Prostate gland (tissue), 2 donors: ENCODE data around the gene NOB1. TPM values are rescaled to one million over a fixed set of nuclear protein-coding genes. Genes with fewer than 3 reads are reported as not detected.

Experiments
- DNase-seq: peaks from one replicate; pipeline ENCODE4 v3.0.0-alpha.2; 2019; ENCODE audit warnings: low spot score
- H3K27ac ChIP-seq, 2 donors: fragments of 200-600 bp; sonication (generic); 2 replicates each; pipeline ENCODE4 v1.5.1; 2017 to 2019
- H3K27me3 ChIP-seq: fragments of 200-600 bp; sonication (generic); replicated peaks from 2 replicates; pipeline ENCODE4 v1.5.1; 2019; ENCODE audit not compliant: insufficient read depth
- H3K36me3 ChIP-seq, 2 donors: fragments of 200-600 bp; sonication (generic); 1 replicate in 1 of 2; 2 replicates in 1 of 2; pipeline versions ENCODE4 v1.5.1 to v1.8.1; 2017 to 2019
- H3K4me1 ChIP-seq: fragments of 200-600 bp; sonication (generic); replicated peaks from 2 replicates; pipeline ENCODE4 v1.5.1; 2019
- H3K4me3 ChIP-seq, 2 donors: fragments of 200-600 bp; sonication (generic); 2 replicates each; pipeline ENCODE4 v1.5.1; 2017 to 2019
- H3K9me3 ChIP-seq: fragments of 200-600 bp; sonication (generic); 2 replicates; pipeline ENCODE4 v1.5.1; 2017
- POLR2A ChIP-seq: fragments of 450-650 bp; IDR thresholded peaks from one replicate; pipeline ENCODE4 v1.6.1; 2016; ENCODE audit warnings: antibody characterized with exemption, mild to moderate bottlenecking
- POLR2AphosphoS5 ChIP-seq: sonication (generic); formaldehyde crosslinking; IDR thresholded peaks from one replicate; pipeline ENCODE4 v1.6.1; 2017; ENCODE audit warnings: antibody characterized with exemption
- WGBS: methylation state at CpG from one replicate; pipeline ENCODE4 v1.1.5; 2018; 5-methylcytosine and 5-hydroxymethylcytosine counted together
- intact Hi-C: fragments of 100-400 bp; cut with DNase I; formaldehyde crosslinking; loops from one replicate; pipeline ENCODE4 v1.14.2; 2022
- total RNA-seq, 2 donors: library from RNA; depleted of rRNA; stranded (reverse); fragments of >200 nt; gene quantifications; one replicate each; pipeline ENCODE4 v1.1.0, GENCODE V29; 2016
- TF ChIP-seq, protein P1 (sequence below), 4 experiments: fragments of 200-600 bp in 2 of 4; fragments of 450-650 bp in 2 of 4; sonication (generic) in 2 of 4; IDR thresholded peaks; 1 replicate in 3 of 4; 2 replicates in 1 of 4; pipeline ENCODE4 v1.5.1; 2016 to 2019; ENCODE audit warnings: antibody characterized with exemption in 4 of 4, mild to moderate bottlenecking in 2 of 4, moderate library complexity in 2 of 4

Gene NOB1
- total RNA-seq, 2 donors from 2014 or later = 29.8 to 44.1 TPM

DNA sequence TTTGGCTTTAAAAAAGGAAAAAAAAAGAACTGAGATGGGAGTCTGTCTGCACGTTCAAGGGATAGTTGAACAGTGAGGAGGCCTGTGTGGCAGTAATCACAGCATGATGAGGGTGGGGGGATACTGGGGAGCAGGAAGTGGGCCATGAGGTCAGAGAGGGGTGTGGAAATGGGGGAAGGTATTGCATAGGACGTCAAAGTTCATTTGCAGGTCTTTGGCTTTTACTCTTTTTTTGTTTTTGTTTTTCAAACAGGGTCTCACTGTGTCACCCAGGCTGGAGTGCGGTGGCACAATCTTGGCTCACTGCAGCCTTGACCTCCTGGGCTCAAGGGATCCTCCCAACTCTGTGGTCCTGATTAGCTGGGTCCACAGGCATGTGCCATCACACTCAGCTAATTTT lies 26.4 kb upstream of the NOB1 start:
- DNase-seq = no peak
- Histone ChIP-seq H3K9me3 (no peaks in the 10 kb centered on the region), H3K27ac (no peak overlapping the region), H3K36me3 (no peaks in the 10 kb centered on the region), H3K4me3 (no peak overlapping the region), H3K4me1 (peaks cover 4% of the 10 kb centered on the region), H3K27me3 (no peaks in the 10 kb centered on the region)
- TF ChIP-seq POLR2AphosphoS5 = no peak
- no peak for TF ChIP-seq POLR2A
- TF ChIP-seq, protein P1, sequence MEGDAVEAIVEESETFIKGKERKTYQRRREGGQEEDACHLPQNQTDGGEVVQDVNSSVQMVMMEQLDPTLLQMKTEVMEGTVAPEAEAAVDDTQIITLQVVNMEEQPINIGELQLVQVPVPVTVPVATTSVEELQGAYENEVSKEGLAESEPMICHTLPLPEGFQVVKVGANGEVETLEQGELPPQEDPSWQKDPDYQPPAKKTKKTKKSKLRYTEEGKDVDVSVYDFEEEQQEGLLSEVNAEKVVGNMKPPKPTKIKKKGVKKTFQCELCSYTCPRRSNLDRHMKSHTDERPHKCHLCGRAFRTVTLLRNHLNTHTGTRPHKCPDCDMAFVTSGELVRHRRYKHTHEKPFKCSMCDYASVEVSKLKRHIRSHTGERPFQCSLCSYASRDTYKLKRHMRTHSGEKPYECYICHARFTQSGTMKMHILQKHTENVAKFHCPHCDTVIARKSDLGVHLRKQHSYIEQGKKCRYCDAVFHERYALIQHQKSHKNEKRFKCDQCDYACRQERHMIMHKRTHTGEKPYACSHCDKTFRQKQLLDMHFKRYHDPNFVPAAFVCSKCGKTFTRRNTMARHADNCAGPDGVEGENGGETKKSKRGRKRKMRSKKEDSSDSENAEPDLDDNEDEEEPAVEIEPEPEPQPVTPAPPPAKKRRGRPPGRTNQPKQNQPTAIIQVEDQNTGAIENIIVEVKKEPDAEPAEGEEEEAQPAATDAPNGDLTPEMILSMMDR (IDR thresholded peaks at IDR 0.05) = no peak
- intact Hi-C loops = no loop called here
- 84% methylated on average over 3 of the region's 3 CpGs for WGBS

DNA sequence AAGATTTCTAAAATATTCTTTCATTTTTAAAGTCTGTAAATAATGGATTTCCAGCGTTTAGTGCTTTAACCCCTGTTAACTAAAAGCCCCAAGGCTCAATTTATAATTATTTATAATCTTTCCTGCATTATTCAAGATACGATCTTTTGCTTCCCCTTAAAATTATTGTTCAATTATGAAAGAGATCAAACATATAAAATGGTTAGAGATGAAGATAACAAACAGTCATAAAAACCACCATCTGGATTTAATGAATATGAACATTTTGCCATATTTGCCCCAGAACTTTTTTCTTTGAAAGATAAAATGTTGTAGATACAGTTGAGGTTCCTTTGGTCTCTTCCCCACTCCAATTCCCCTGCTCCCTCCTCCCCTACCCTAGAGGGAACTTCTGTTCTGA lies 25.0 kb upstream of the NOB1 start:
- no peaks in the 10 kb centered on the region for H3K9me3 ChIP-seq
- H3K27me3 ChIP-seq = no peaks in the 10 kb centered on the region
- 20% methylated on average over 2 of the region's 2 CpGs for WGBS
- no peak overlapping the region for H3K4me3 ChIP-seq
- intact Hi-C loops = no loop called here
- no peaks in the 10 kb centered on the region for H3K36me3 ChIP-seq
- H3K27ac ChIP-seq = no peak overlapping the region
- H3K4me1 ChIP-seq = peaks cover 4% of the 10 kb centered on the region
- no peak for TF ChIP-seq POLR2A
- TF ChIP-seq POLR2AphosphoS5 = no peak
- no peak for DNase-seq

DNA sequence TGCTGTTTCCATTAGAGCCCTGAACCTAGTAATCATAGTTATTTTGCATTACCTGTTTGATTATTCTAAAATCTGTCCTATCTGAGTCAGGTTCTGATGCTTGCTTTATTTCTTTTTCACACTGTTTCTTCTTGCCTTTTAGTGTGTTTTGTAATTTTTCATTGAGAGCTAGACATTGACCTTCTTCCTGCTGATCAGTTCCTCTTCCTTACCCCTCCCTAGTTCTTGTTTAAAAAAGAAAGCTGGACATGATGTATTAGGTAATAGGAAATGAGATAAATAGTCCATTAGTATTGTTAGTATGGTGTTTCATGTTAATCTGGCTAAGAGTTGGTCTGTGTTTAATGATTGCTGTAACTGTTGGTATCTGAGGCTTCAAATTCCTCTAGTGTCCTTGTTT lies 20.8 kb upstream of the NOB1 start:
- peaks cover 4% of the 10 kb centered on the region for H3K4me1 ChIP-seq
- no peak overlapping the region for H3K27ac ChIP-seq
- H3K36me3 ChIP-seq = no peaks in the 10 kb centered on the region
- intact Hi-C loops = no loop called here
- H3K4me3 ChIP-seq = no peak overlapping the region
- no peaks in the 10 kb centered on the region for H3K9me3 ChIP-seq
- H3K27me3 ChIP-seq = no peaks in the 10 kb centered on the region
- TF ChIP-seq, protein P1 (IDR thresholded peaks at IDR 0.05) = no peak
- no peak for TF ChIP-seq POLR2AphosphoS5
- TF ChIP-seq POLR2A = no peak
- DNase-seq = no peak

DNA sequence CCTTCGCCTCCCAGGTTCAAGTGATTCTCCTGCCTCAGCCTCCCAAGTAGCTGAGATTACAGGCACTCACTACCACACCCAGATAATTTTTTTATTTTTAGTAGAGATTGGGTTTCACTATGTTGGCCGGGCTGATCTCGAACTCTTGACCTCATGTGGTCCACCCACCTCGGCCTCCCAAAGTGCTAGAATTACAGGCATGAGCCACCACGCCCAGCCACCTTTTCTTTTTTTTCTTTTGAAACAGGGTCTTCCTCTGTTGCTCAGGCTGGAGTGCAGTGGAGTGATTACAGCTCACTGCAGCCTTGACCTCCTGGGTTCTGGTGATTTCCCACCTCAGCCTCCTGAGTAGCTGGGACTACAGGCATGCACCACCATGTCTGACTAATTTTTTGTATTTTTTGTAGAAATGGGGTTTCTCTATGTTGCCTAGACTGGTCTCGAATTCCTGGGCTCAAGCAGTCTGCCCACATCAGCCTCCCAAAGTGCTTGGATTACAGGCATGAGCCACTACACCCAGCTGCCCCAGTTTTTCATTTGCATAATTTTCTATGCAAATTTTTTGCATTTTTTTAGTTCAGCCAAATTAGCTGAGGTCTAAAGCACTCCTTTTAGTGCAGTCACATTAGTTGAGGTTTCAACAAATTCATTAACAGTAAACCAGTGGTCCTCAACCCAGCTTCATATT lies 18.7 kb upstream of the NOB1 start:
- WGBS = 75% methylated on average over 6 of the region's 6 CpGs
- no peaks in the 10 kb centered on the region for H3K27me3 ChIP-seq
- H3K9me3 ChIP-seq = no peaks in the 10 kb centered on the region
- H3K36me3 ChIP-seq = no peaks in the 10 kb centered on the region
- no peak for TF ChIP-seq POLR2A
- TF ChIP-seq POLR2AphosphoS5 = no peak
- TF ChIP-seq, protein P1 (IDR thresholded peaks at IDR 0.05) = no peak
- DNase-seq = no peak
- no peak overlapping the region for H3K27ac ChIP-seq
- no peak overlapping the region for H3K4me3 ChIP-seq
- intact Hi-C loops = no loop called here
- no peaks in the 10 kb centered on the region for H3K4me1 ChIP-seq

DNA sequence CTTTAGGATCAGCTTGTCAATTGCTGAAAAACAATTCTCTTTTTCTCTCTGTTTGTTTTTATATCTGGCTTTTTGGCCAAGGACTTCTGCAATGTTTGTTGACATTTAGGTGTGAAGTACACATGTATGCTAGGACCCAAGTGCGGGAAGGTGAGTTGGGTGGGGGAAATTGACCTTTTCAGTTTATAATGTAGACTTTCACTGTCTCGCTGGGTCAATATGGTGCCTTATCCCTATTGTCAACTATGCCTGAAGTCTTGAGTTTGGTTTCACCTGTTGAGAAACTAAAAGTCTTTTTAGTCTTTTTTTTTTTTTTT lies 16.9 kb upstream of the NOB1 start:
- no peak overlapping the region for H3K27ac ChIP-seq

More for the DNA sequence above, 16.9 kb upstream of the NOB1 start:
- H3K9me3 ChIP-seq = no peaks in the 10 kb centered on the region
- WGBS = 82% methylated on average over 2 of the region's 2 CpGs
- intact Hi-C loops = no loop called here
- no peak for DNase-seq
- no peak overlapping the region for H3K4me3 ChIP-seq
- no peaks in the 10 kb centered on the region for H3K36me3 ChIP-seq
- TF ChIP-seq POLR2A (no peak), POLR2AphosphoS5 (no peak)
- TF ChIP-seq, protein P1 (IDR thresholded peaks at IDR 0.05) = no peak
- H3K4me1 ChIP-seq = no peaks in the 10 kb centered on the region
- H3K27me3 ChIP-seq = no peaks in the 10 kb centered on the region
